Regular cardiac myocyte (primary cell): ENCODE measurements around the gene ZNF397. TPM values are rescaled to one million over a fixed set of nuclear protein-coding genes. Genes with fewer than 3 reads are reported as not detected.

Source experiments
- total RNA-seq: library from RNA; depleted of rRNA; stranded (reverse); fragments of >200 nt; gene quantifications from 2 replicates; pipeline ENCODE4 v1.2.3, GENCODE V29; 2014

ZNF397 gene
- 10.5 and 17.5 TPM in 2 replicates for total RNA-seq

DNA sequence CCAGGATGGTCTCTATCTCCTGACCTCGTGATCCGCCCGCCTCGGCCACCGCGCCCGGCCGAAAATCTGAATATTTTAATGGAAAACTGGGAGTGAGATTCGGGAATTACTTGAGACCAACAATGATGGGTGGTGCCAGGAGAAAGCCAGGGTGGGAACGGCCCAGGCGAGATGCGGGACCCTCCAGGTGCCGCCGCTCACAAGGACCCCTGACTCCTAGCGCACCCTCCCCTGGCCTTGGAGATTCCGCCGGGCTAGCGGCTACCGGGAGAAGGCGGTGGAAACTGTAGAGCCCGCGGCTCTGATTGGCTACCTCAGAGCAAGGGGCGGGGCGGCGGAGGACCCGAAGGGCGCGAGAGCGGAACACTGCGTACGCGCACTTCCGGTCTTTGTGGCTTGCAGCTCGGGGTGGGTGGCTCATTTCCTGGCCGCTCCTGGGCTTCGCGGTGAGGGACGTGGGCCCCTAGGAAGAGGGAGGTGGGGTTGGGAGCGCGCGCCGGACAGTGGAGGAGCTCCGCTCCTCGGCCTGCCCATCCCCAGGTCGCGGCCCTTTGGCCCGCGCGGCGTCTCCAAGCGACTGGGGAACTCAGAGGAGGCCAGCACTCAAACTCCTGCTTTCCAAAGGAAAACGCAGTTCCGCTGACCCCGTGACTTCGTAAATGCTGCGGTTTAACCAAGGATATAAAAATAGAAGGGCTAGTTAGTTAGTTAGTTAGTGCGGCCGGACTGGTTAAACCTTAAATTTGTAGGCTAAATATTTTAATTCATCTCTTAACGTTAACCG, at the start of gene ZNF397:
ZNF397 (plus strand) TSS at position 371 of the 784 bp plus-strand sequence. CDS start 1,437 bp downstream, outside the sequence.

DNA sequence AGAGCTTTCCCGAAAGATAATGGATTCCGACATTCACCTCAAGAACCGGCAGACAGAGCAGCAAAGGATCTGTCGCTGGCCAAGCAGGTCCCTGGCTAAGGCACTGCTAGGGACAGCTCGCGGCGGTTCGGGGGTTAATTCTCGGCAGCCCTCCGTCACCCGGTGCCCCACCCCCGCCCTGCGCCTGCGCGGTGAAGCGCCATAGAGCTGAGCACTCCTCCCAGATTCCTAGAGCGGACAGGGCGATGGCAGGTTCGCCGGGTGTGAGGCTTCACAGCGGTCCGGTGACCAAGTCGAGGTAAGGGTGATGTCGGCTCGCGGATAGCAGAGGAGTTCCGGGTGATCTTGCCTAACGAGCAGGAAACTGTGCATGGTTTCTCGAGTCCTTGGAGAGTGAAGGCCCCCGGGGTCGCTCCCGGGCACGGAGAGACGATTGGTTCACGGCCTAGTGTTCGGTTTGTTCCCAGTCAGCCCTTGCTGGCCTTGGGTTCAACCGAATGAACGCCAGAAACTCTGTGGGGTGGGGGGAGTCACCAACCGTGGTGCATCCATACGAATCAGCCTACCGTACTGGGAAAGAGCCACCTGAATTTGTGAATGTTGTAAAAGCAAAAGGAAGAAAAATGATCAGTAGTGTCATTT, 49.4 kb downstream of the ZNF397 start, which contains the start of gene ZSCAN30:
ZSCAN30 (minus strand) TSS at position 136 of the 642 bp plus-strand sequence. CDS start 25,877 bp downstream, outside the sequence.

Other genes starting within 250 kb of the ZNF397 start
- gene MAPRE2, start 199.6 kb upstream of the ZNF397 start, total RNA-seq: 23.8 and 26.8 TPM in 2 replicates
- 13.8 and 25.9 TPM in 2 replicates for gene ZSCAN30, start 49.2 kb downstream of the ZNF397 start, total RNA-seq
- 34.1 and 35.5 TPM in 2 replicates for gene ZNF24, start 103.4 kb downstream of the ZNF397 start, total RNA-seq
- 1.3 and 2.0 TPM in 2 replicates for gene ZNF396, start 136.3 kb downstream of the ZNF397 start, total RNA-seq